Nucleus accumbens (tissue), 56 donors: ENCODE measurements around the gene SH3PXD2A.

Experiments
- DNase-seq, 56 donors: peaks; one replicate each; lab custom pipeline; 2025; lab: John Stamatoyannopoulos, UW

SH3PXD2A gene

DNA sequence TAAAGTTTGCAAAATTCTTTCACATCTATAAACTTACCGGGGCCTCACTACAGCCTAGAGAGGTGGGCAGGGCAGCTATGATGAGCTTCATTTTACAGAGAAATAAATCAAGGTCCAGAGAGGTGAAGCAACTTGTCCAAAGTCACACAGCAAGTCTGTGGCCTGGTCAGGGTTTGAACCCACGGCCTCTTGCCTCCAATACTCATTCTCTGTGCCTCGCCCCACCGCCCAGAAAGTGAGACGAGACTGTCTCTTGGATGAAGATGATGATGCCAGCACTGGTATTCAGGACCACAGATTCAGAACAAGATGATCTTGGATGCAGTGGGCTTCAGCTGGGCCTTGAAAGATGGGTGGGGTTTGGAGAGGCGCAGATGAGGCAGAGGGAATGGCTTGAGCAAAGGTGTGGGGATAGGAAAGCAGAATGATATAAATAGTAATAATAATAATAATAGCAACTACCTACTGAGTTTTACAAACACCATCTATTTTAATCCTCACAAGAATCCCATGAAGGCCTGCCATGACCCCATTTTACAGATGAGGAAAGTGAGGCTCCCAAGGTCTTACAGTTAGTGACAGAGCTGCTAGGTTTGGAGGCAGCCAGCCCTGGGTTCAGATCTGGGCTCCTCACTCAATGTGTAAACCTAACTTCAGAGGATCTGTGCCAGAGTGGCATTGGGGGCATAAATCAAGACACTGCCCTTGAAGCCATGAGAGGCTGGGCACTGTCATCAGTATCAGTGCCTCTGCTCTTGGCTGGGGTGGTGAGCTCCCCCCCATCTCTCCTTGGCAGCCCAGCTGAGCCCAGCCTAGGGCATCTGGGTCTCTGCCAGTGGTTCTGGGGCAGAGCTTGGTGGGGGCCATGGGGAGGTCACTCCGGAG lies 291.9 kb downstream of the SH3PXD2A start:
- DNase-seq, result no peak

DNA sequence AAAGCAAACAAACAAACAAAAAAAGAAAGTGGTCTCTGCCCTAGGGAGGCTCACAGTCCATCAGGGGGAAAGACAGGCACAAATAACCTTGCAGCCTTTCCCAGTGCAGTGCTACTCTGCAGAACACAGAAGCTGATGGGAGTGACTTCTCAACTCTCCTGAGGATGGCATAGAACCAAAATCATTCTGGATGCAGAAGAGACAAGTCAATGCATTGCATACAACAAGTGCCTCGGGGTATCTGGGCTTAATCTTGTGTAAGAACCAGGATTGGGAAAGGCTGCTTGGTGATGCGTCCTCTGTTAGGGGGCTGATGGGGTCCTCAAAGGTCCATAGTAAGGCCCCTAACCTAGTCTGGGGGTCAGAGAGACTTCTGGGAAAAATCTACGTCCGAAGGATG lies 293.0 kb downstream of the SH3PXD2A start:
- DNase-seq, result no peak

DNA sequence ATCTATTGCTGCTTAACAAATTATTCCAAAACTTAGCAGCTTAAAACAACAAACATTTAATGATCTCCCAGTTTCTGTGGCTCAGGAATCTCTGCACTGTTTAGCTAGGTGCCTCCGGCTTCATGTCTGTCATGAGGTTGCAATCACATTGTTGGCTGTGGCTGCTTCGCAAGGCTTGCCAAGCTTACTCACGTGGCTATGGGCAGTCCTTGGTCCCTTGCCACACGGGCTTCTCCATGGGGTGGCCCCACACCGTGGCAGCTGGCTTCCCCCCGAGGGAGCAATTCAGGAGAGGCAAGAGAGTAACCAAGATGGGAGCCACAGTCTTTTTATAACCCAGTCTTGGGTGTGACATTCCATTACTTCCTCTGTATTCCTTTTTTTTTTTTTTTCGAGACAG lies 294.5 kb downstream of the SH3PXD2A start:
- no peak for DNase-seq

DNA sequence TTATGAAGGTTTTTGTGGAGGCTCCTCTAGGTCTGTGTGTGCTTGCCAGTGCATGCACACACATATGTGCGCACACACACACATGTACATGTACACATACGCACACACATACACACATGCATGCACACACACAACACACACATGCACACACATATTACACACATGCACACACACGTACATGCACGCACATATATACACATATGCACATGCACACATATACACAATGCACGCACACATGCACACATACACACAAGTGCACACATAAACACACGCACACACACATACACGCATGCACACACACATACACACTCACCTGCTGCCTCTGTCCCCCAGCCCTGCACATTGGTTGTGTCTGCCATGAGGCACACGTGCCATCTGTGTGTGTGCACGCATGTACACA lies 295.6 kb downstream of the SH3PXD2A start:
- DNase-seq, result no peak

DNA sequence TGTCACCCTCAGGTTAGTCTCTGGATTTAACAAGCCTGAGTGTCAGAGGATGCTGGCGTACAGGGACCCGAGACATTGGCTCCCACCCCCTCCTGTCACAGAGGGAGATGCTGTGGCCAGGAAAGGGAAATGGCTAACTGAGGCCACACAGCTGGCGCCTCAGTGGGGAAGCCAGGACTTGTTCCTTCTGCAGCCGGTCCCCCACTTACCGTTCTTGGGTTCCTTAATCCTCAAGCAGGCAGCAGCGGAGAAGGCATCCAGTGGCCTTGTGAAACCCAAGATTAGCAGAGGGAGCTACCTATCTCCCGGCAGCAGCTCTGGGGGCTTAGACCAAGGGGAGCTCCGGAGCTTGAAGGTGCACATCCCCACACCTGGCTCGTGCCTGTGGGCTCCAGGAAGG lies 296.5 kb downstream of the SH3PXD2A start:
- DNase-seq, result no peak

DNA sequence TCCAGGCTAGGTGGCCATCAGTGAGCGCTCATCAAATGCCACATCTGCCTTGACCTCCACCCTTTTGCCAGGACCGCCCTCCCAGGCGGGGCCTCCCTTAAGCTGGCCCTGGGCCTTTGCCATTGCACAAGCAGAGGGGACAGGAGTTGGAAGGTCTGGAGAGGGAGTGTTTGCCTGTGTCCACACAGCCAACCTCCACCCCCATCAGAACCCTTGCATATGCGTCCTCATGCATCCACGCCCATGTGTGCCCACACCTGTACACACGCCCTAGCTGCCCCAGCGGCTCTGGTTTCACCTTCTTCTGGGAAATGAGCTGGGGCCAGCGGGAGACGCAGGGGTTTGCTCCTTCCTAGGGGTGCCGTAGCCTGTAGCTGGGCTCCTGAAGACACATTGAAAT lies 297.9 kb downstream of the SH3PXD2A start:
- DNase-seq, result no peak

DNA sequence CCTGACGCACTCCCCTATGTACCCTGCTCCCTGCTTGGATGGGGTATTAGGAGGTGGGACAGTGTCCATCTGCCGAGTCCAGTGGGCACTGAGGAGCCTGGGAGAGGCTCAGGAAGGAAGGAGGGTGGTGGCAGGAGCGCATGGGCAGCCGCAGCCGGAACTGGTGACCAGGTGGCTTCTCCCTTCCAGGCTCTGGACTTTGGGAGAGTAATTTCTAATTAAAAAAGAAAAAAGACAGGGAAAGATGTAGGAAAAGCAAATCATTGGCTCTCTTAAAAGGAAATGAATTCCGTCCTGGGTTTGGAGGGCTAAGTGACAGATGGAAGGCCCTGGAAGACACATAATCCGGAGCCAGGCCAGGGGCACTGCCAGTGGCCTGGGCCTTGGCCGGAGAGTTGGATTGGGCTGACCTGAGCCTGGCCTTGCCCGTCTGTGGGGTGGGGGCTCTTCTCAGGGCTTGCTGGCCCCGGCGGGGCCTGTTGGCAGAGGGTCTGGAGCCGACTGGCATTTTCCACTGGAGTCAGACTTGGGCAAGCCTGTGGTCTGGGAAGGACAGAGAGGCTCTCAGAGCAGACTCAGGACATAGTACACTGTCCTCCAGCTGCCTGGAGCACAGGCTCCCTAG lies 298.9 kb downstream of the SH3PXD2A start:
- DNase-seq, result no peak

DNA sequence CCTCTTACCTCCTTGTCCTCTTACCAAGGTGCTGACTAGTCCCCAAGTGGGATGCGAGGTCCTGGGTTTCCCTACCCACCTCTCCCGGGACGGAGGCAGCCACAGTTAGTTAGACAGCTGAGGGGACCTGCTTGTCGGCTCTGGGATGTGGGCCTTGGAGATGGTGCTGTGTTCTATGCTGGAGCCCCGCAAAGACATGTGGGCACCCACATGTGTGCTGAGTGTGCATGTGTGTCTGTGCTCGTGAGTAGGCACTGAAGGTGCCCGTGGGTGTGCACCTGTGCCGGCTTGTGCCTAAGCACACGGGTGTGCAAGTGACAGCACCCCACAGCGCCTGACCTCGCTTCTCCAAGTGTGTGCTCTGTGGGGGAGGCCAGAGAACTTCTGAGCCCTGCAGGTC lies 299.7 kb downstream of the SH3PXD2A start:
- peak in 15 of 56 donors; percentile 11 to 54 (median 24) for DNase-seq

DNA sequence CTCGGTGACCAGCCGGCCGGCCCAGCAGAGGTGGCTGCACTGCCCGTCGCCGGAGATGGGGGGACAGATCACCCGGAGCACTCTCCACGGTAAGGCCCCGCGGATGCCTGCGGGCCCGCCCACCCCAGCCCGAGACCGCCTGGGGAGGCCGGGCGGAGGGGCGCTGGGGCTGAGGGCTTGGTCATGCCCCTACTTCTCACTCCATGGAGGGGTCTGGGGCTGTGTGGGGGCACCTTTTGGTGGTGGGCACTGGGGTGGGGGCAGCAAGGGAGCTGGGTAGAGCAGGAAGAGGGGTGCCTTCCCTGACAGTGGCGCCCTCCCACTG lies 300.1 kb downstream of the SH3PXD2A start:
- DNase-seq, result no peak

DNA sequence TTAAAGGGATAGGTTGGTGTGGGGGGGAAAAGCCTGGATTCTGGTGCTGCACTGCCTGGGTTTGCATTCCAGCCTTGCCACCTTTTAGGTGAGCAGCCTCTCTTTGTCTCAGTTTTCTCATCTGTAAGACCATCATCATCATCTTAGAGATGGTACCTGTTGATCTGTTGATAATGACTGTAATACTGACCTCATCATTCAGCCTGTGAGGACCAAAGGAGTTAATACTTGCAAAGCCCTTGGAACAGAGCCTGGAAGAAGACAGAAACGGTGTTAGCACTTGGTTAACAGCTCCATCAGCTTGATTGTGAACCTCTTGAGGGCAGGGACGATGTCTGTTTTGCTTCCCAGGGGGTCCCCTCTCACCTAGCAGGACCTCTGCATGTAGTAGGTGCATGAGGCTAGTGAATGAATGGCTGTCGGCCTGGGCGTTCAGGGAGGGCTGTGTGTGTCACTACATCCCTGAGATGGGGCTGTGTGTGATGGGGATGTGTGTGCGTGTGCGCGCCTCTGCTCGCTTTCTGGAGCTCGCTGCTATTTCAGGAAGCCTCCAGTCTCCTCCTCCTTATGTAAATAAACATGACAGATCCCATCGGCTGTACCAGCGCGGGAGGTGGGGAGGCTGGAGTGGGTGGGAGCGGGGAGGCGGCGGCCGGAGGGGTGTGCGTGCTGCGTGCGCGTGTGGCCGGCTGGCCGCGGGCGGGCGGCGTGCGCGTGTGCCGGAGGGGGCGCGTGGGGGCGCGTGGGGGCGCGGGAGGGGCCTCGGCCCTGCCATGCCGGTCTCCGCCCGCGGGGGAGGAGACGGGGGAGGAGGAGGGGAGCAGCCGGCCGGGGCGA lies 300.7 kb downstream of the SH3PXD2A start:
- DNase-seq, result peak in 34 of 56 donors; percentile 13 to 73 (median 40)

DNA sequence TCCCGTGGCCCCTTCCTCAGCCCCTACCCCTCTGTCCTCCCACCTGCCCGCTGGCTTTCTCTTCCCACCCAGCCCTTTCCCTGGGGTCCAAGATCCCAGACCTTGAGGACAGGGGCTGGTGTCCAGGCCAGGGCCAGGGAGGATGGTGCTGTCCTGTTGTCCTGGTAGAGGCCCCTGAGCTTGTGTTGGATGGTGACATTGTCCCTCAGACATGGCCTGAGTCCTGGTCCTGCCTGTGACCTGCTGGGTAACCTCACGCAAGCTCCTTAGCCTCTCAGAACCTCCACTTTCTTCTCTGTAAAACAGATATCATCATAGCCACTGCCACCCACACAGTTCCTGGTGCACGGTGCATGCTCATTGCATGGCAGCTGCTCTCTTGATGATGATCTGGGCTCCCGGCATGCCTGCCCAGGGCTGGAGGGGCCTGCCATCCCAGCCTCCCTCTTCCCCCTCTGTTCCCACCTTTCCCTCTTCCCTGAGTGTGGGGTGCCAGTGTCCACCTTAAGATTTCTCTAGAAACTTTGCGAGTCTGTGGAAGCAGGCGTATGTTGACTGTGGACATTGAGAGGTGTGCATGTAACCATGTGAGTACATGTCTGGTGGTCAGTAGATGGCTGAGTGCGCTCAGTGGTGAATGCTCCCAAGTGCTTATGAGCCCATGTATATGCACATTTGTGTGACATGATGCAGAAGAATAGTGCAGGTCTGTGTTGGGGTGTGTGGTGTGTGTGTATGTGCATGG lies 301.5 kb downstream of the SH3PXD2A start:
- DNase-seq, result peak in 4 of 56 donors; percentile 15 to 49 (median 22)

DNA sequence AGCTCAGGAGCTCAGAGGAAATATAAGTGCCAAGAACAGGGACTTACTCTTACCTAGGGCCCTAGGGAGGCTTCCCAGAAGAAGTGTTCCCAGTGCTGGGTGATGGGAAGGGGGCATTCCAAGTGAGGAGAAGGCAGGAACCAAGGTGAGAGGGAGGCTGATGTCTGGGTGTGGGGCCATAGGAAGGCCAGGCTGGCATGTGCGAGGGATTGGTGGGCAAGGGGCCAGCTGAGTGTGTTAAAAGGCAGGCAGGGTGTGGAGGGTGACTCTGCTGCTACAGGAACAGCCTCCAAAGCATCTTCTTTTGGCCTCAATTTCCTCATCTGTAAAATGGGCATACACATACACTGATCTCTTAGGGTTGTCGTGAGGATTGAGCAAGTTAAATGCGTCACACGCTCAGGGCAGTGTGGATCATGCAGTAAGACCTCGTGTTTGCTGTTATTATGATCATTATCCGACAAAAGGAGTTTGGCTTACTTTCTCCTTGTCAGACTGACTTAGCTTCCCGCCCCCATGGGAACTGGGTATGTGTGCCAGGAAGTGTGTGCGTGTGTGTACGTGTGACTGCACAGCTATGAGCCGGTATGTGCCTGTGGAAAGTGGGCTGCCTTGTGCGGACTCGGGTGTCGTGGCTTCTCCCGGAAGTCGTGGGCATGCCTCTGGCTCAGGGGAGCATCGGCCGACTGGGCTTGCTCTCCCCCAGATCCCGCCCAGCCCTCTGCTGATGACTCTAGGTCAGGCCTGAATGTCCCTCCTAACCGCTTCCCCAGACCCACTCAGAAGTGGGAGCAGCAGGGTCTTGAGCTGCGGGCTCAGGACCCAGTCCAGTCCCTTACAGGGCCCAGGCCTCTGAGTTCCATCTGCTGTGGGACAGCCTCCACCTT lies 302.3 kb downstream of the SH3PXD2A start:
- no peak for DNase-seq

DNA sequence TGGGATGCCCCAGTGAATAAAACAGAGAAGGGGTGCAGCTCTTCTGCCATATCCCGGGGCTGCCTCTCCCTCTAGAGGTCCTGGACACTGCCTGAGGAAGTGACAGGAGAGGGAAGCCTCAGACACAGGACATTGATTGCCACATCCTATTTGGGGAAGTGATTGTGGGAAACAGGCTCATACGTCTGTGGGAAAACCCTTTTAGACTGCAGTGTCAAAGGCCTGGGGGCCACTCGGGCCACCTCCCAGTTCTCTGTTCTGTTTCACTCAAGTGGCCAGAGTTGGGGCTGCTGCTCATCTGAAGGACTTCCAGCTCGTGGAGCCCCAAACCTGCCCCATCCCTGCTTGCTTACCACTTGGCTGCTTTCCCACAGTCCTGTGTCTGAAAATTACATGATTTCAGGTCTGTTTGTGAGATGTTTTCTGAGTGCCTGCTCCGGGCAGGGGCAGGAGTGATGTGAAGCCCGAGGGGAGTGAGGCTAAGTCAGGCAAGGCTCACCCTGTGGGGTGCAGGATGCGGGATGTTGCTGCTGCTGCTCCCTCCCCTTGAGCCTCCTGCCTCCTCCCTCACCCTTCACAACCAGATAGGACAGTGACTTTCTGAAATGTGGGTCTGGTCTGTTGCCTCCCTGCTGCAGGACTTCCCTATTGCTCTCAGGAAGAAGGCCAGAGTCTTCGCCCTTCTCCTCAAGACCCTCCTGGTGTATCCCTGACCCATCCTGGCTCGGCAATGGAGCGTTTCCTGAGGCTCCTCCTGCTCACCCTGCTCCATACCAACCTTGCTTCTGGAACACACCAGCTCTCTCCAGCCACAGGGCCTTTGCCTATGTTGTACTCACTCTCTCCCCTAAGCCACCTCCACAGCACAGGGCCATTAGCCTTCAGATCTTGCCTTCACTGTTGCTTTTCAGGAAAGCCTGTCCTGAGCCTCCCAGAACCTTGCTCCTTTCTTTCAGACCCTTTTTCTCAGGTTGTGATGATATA lies 303.5 kb downstream of the SH3PXD2A start:
- DNase-seq, result no peak

DNA sequence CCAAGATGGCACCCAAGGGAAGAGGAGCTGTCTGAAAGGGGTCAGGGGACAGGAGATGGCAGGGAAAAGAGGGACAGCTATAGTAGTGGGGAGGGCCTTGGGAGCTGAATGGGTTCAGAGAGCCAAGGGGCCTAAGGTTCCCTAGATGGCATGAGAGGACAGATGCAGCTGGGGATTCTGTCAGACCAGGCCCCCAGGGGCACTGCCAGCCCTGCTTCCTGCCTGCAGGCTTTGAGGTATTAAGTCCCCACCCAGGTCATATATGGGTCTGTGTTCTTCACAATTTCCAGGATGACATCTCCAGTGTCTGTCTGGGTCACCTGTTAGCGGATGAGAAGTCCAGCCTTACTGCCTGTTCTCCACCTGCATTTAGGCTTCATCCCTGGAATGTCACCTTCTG lies 305.1 kb downstream of the SH3PXD2A start:
- no peak for DNase-seq

DNA sequence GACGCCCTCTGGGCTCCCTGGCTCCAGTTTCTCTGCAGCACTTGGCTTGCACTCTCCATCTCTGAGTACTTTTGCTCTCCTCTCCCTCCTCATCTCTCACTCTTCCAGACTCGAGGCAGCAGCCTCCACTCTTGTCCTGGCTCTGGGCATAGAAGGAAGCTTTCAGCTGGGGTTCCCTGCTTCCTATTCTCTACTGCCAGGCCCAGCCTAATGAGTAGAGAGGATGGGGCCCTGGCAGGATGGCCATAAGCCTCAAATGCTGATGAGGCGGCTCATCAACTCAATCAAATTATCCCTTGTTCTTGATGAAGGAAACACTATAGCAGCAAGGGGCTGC lies 306.1 kb downstream of the SH3PXD2A start:
- no peak for DNase-seq

DNA sequence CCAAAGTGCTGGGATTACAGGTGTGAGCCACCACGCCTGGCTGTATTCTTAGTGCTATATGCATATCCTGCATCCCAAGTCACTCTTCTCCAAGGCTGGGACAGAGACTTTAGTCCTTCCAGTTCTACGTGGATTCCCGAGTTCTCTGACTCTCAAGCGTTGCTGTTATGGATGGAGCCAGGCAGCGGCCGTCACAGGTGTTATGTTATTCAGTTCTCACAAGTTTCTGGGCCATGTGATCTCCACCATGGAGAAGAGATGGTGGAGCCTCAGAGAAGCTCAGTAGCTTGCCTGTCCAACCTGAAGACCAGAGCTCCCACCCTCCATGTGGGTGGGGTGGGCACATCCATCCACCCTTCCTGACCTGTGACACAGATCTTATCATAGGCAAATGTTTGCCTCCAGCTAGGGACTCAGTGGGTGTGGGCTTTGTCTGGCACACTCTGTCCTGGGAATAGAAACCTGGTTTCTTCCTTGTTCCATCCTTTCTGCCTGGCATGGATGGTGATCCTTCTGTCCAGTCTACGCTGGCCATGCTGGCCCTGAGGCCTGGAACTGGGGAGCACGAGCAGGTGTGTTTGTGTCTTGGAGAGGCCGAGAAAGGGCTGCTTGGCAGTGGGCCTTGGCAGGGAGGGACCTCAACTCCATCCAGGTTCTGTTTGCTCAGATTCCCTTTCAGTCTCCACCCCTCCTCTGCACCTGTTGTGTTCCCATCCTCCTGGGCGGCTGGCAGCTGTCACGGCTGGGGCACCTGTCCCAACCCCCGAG lies 306.6 kb downstream of the SH3PXD2A start:
- DNase-seq, result no peak

DNA sequence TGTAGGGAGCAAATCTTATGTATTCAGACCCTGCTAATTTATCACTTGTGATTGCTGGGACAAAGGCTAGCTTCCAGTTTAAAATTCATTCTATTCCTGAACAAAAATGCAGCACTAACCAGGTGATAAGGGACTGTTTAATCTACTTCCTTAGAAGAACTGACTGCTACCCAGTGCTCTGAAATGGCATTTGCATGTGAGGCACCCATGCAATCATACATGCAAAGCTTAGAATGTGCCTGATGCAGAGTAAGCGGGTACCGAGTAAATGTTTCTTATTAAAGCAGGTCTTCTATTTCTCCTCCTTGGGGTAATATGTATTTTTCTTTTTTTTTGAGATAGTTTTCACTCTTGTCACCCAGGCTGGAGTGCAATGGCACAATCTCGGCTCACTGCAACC lies 307.4 kb downstream of the SH3PXD2A start:
- no peak for DNase-seq
